ENCODE results near the gene SCLY. TPM values are rescaled to one million over a fixed set of nuclear protein-coding genes. Genes with fewer than 3 reads are reported as not detected.

The SCLY gene
- total RNA-seq, 1 donor from 2014 or later: 11.5 TPM

GRCh38 chr2:238069877-238070276 lies 9.1 kb downstream of the SCLY start:
- no peak for TF ChIP-seq CTCF (conservative IDR thresholded peaks at IDR 0.05; ENCODE audit: low read depth, low read length)
- H3K4me3 ChIP-seq (ENCODE audit: low read depth, low read length): no peak overlapping the region
- DNase-seq (ENCODE audit: low read depth): no peak

GRCh38 chr2:238075397-238075796 lies 14.6 kb downstream of the SCLY start:
- no peak for TF ChIP-seq CTCF (conservative IDR thresholded peaks at IDR 0.05; ENCODE audit: low read depth, low read length)
- H3K4me3 ChIP-seq (ENCODE audit: low read depth, low read length): no peak overlapping the region
- no peak for DNase-seq (ENCODE audit: low read depth)

- TF ChIP-seq CTCF (conservative IDR thresholded peaks at IDR 0.05; ENCODE audit: low read depth, low read length): no peak
- DNase-seq (ENCODE audit: low read depth): no peak
- no peak overlapping the region for H3K4me3 ChIP-seq (ENCODE audit: low read depth, low read length)
Observed at GRCh38 chr2:238077292-238077691, 16.5 kb downstream of the SCLY start.

GRCh38 chr2:238079874-238080327 lies 19.1 kb downstream of the SCLY start:
- no peak for DNase-seq (ENCODE audit: low read depth)
- TF ChIP-seq CTCF (conservative IDR thresholded peaks at IDR 0.05; ENCODE audit: low read depth, low read length): no peak
- H3K4me3 ChIP-seq (ENCODE audit: low read depth, low read length): no peak overlapping the region

- DNase-seq (ENCODE audit: low read depth): no peak
- TF ChIP-seq CTCF (conservative IDR thresholded peaks at IDR 0.05; ENCODE audit: low read depth, low read length): no peak
- H3K4me3 ChIP-seq (ENCODE audit: low read depth, low read length): no peak overlapping the region
Observed at GRCh38 chr2:238080518-238080917, 19.7 kb downstream of the SCLY start.

GRCh38 chr2:238081150-238081549 lies 20.3 kb downstream of the SCLY start:
- no peak for DNase-seq (ENCODE audit: low read depth)
- no peak overlapping the region for H3K4me3 ChIP-seq (ENCODE audit: low read depth, low read length)
- no peak for TF ChIP-seq CTCF (conservative IDR thresholded peaks at IDR 0.05; ENCODE audit: low read depth, low read length)

GRCh38 chr2:238081561-238081960 lies 20.8 kb downstream of the SCLY start:
- H3K4me3 ChIP-seq (ENCODE audit: low read depth, low read length): no peak overlapping the region

More at GRCh38 chr2:238081561-238081960, 20.8 kb downstream of the SCLY start:
- no peak for TF ChIP-seq CTCF (conservative IDR thresholded peaks at IDR 0.05; ENCODE audit: low read depth, low read length)
- DNase-seq (ENCODE audit: low read depth): no peak
